Measurements from ENCODE around the gene CELA3A.

Gene CELA3A

GRCh38 chr1:22044690-22045420 is 43.4 kb downstream of the CELA3A start:
- no peaks in the 10 kb centered on the region for H3K9me3 ChIP-seq (ENCODE audit: insufficient read depth, low read depth, low read length)
- H3K9ac ChIP-seq (ENCODE audit: low read depth, low read length, poor library complexity, severe bottlenecking): no peak overlapping the region
- H3K36me3 ChIP-seq (ENCODE audit: insufficient read depth, low read length): no peaks in the 10 kb centered on the region
- H3K4me2 ChIP-seq (ENCODE audit: low read depth, low read length, poor library complexity, severe bottlenecking): no peak overlapping the region
- no peaks in the 10 kb centered on the region for H4K20me1 ChIP-seq (ENCODE audit: insufficient read depth, low read length, poor library complexity, severe bottlenecking)
- H2AFZ ChIP-seq (ENCODE audit: low read length): no peak overlapping the region
- peaks cover 23% of the 10 kb centered on the region for H3K4me1 ChIP-seq (ENCODE audit: insufficient read depth, low read length, poor library complexity, severe bottlenecking)
- H3F3A ChIP-seq (ENCODE audit: low read depth): no peaks in the 10 kb centered on the region
- no peaks in the 10 kb centered on the region for H3K9me2 ChIP-seq (replicated peaks; ENCODE audit: low read depth, low read length)
- H3K4me3 ChIP-seq (ENCODE audit: low read length, poor library complexity, severe bottlenecking): no peak overlapping the region
- no peaks in the 10 kb centered on the region for H3K27me3 ChIP-seq (ENCODE audit: insufficient read depth, low read length, poor library complexity, severe bottlenecking)
- TF ChIP-seq CTCF (conservative IDR thresholded peaks at IDR 0.05; ENCODE audit: low read length): no peak
- TF ChIP-seq EZH2phosphoT487 (IDR thresholded peaks at IDR 0.05; ENCODE audit: borderline replicate concordance): no peak
- H3K79me2 ChIP-seq (ENCODE audit: insufficient read depth, low read length): no peaks in the 10 kb centered on the region

GRCh38 chr1:22045604-22046228 is 44.3 kb downstream of the CELA3A start:
- Histone ChIP-seq H3F3A (ENCODE audit: low read depth) (no peaks in the 10 kb centered on the region), H3K4me2 (ENCODE audit: low read depth, low read length, poor library complexity, severe bottlenecking) (no peak overlapping the region), H3K9me2 (replicated peaks; ENCODE audit: low read depth, low read length) (no peaks in the 10 kb centered on the region), H3K79me2 (ENCODE audit: insufficient read depth, low read length) (no peaks in the 10 kb centered on the region), H4K20me1 (ENCODE audit: insufficient read depth, low read length, poor library complexity, severe bottlenecking) (no peaks in the 10 kb centered on the region), H3K9ac (ENCODE audit: low read depth, low read length, poor library complexity, severe bottlenecking) (no peak overlapping the region), H3K36me3 (ENCODE audit: insufficient read depth, low read length) (no peaks in the 10 kb centered on the region), H3K27me3 (ENCODE audit: insufficient read depth, low read length, poor library complexity, severe bottlenecking) (no peaks in the 10 kb centered on the region), H3K4me1 (ENCODE audit: insufficient read depth, low read length, poor library complexity, severe bottlenecking) (peaks cover 15% of the 10 kb centered on the region), H2AFZ (ENCODE audit: low read length) (no peak overlapping the region), H3K4me3 (ENCODE audit: low read length, poor library complexity, severe bottlenecking) (no peak overlapping the region), H3K9me3 (ENCODE audit: insufficient read depth, low read depth, low read length) (no peaks in the 10 kb centered on the region)
- TF ChIP-seq CTCF (conservative IDR thresholded peaks at IDR 0.05; ENCODE audit: low read length) (no peak), EZH2phosphoT487 (IDR thresholded peaks at IDR 0.05; ENCODE audit: borderline replicate concordance) (no peak)

GRCh38 chr1:22048351-22049192 is 47.1 kb downstream of the CELA3A start:
- TF ChIP-seq CTCF (conservative IDR thresholded peaks at IDR 0.05; ENCODE audit: low read length): no peak
- TF ChIP-seq EZH2phosphoT487 (IDR thresholded peaks at IDR 0.05; ENCODE audit: borderline replicate concordance): no peak
- no peak overlapping the region for H3K4me2 ChIP-seq (ENCODE audit: low read depth, low read length, poor library complexity, severe bottlenecking)
- H4K20me1 ChIP-seq (ENCODE audit: insufficient read depth, low read length, poor library complexity, severe bottlenecking): peaks cover 4% of the 10 kb centered on the region
- no peaks in the 10 kb centered on the region for H3K9me2 ChIP-seq (replicated peaks; ENCODE audit: low read depth, low read length)
- no peak overlapping the region for H3K4me3 ChIP-seq (ENCODE audit: low read length, poor library complexity, severe bottlenecking)
- no peak overlapping the region for H3K9ac ChIP-seq (ENCODE audit: low read depth, low read length, poor library complexity, severe bottlenecking)
- H3K36me3 ChIP-seq (ENCODE audit: insufficient read depth, low read length): no peaks in the 10 kb centered on the region
- H3K4me1 ChIP-seq (ENCODE audit: insufficient read depth, low read length, poor library complexity, severe bottlenecking): peaks cover 5% of the 10 kb centered on the region
- no peaks in the 10 kb centered on the region for H3K27me3 ChIP-seq (ENCODE audit: insufficient read depth, low read length, poor library complexity, severe bottlenecking)
- H3K79me2 ChIP-seq (ENCODE audit: insufficient read depth, low read length): peaks cover 15% of the 10 kb centered on the region
- no peaks in the 10 kb centered on the region for H3K9me3 ChIP-seq (ENCODE audit: insufficient read depth, low read depth, low read length)
- no peak overlapping the region for H2AFZ ChIP-seq (ENCODE audit: low read length)
- H3F3A ChIP-seq (ENCODE audit: low read depth): no peaks in the 10 kb centered on the region

All from Loucy (cell line).